ENCODE results near the gene MAP7D2. TPM values are rescaled to one million over a fixed set of nuclear protein-coding genes. Genes with fewer than 3 reads are reported as not detected.

The MAP7D2 gene
- total RNA-seq, 1 experiment from 2014 or later = 0.91 TPM

DNA sequence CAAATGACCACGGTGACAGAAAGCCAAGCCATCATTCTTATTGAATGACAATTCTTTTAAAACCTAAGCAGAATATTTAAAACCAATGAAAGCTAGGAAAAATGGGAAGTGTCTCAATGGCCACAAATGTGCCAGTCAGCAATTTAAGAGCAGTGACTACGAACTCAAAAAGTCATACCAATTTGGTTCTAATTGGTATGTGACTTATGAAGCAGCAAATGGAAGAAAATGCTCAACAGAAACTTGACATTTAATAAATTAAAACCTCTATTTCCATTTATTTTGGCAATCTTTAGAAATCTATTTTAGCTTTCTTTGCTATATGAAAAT lies 100.1 kb downstream of the MAP7D2 start:
- ATAC-seq (no peak), DNase-seq (no peak)
- no peak overlapping the region for H3K4me2 ChIP-seq (ENCODE audit: low read length)
- no peak overlapping the region for H2AFZ ChIP-seq (ENCODE audit: low read length)
- no peaks in the 10 kb centered on the region for H3K9me3 ChIP-seq (ENCODE audit: low read length)
- no peaks in the 10 kb centered on the region for H3K9me2 ChIP-seq (replicated peaks; ENCODE audit: low read length)
- no peaks in the 10 kb centered on the region for H3K36me3 ChIP-seq (ENCODE audit: low read depth, low read length)
- BruUV-seq (replicated peaks) = no TSS peak
- H3K9ac ChIP-seq (ENCODE audit: low read length) = no peak overlapping the region
- no peaks in the 10 kb centered on the region for H3K27me3 ChIP-seq (ENCODE audit: low read length)
- no peaks in the 10 kb centered on the region for H4K20me1 ChIP-seq (ENCODE audit: low read length)
- no peaks in the 10 kb centered on the region for H3K79me2 ChIP-seq (ENCODE audit: low read length)
- H3K4me1 ChIP-seq (ENCODE audit: insufficient read depth, low read length) = no peaks in the 10 kb centered on the region
- no peak for TF ChIP-seq EZH2 (IDR thresholded peaks at IDR 0.05; ENCODE audit: low read length, unreplicated experiment)
- H3K4me3 ChIP-seq (ENCODE audit: low read length) = no peak overlapping the region
- H3F3A ChIP-seq (ENCODE audit: low read length, unreplicated experiment) = no peaks in the 10 kb centered on the region
- CTCF ChIA-PET = no interaction called here
- POLR2A ChIA-PET (ENCODE audit: unreplicated experiment) = no interaction called here
- no peak overlapping the region for H3K27ac ChIP-seq (ENCODE audit: low read length)
- intact Hi-C loops (cut with micrococcal nuclease) = no loop called here

DNA sequence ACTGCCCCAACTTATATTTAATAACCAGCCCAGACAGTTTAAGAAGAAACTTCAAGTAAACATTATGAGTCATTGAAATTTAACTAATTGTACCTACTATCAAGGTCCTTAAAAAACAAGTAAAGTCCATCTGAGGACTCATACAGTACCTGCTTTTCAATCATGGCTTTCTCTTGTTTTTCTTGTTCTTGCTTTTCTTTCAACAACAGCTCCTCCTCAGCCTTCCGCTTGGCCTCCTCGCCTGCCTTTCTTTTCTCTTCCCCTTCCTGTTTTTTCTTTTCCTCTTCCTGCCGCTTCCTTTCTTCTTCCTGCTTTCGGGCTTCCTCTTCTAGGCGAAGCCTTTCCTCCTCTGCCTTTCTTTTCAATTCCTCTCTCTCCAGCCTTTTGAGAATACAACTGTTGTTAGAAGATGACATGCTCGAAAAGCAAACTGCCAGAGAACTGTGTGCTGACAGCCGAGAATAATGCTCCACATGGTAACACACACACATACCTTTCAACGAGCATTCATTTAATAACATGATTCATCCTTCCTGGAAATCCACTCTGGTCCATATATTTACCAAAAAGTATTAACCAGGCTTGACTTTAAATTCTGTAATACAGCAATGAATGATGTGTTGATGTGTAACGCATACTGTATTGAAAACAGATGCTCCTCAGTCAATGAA lies 100.6 kb downstream of the MAP7D2 start:
- H3K36me3 ChIP-seq (ENCODE audit: low read depth, low read length) = no peaks in the 10 kb centered on the region
- H3F3A ChIP-seq (ENCODE audit: low read length, unreplicated experiment) = no peaks in the 10 kb centered on the region
- H3K9ac ChIP-seq (ENCODE audit: low read length) = no peak overlapping the region
- intact Hi-C loops (cut with micrococcal nuclease) = no loop called here
- no peak overlapping the region for H2AFZ ChIP-seq (ENCODE audit: low read length)
- no peaks in the 10 kb centered on the region for H3K4me1 ChIP-seq (ENCODE audit: insufficient read depth, low read length)
- CTCF ChIA-PET = no interaction called here
- H3K27me3 ChIP-seq (ENCODE audit: low read length) = no peaks in the 10 kb centered on the region
- no peaks in the 10 kb centered on the region for H3K9me3 ChIP-seq (ENCODE audit: low read length)
- no peak overlapping the region for H3K4me2 ChIP-seq (ENCODE audit: low read length)
- TF ChIP-seq EZH2phosphoT487 (IDR thresholded peaks at IDR 0.05; ENCODE audit: borderline replicate concordance, low read length) (no peak), EZH2 (IDR thresholded peaks at IDR 0.05; ENCODE audit: low read length, unreplicated experiment) (no peak)
- TF ChIP-seq, protein P1, sequence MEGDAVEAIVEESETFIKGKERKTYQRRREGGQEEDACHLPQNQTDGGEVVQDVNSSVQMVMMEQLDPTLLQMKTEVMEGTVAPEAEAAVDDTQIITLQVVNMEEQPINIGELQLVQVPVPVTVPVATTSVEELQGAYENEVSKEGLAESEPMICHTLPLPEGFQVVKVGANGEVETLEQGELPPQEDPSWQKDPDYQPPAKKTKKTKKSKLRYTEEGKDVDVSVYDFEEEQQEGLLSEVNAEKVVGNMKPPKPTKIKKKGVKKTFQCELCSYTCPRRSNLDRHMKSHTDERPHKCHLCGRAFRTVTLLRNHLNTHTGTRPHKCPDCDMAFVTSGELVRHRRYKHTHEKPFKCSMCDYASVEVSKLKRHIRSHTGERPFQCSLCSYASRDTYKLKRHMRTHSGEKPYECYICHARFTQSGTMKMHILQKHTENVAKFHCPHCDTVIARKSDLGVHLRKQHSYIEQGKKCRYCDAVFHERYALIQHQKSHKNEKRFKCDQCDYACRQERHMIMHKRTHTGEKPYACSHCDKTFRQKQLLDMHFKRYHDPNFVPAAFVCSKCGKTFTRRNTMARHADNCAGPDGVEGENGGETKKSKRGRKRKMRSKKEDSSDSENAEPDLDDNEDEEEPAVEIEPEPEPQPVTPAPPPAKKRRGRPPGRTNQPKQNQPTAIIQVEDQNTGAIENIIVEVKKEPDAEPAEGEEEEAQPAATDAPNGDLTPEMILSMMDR (conservative IDR thresholded peaks at IDR 0.05; ENCODE audit: low read depth, low read length) = no peak
- DNase-seq (no peak), ATAC-seq (no peak)
- POLR2A ChIA-PET (ENCODE audit: unreplicated experiment) = no interaction called here
- no peaks in the 10 kb centered on the region for H4K20me1 ChIP-seq (ENCODE audit: low read length)
- H3K4me3 ChIP-seq (ENCODE audit: low read length) = no peak overlapping the region
- no peak overlapping the region for H3K27ac ChIP-seq (ENCODE audit: low read length)
- BruUV-seq (replicated peaks) = no TSS peak
- H3K9me2 ChIP-seq (replicated peaks; ENCODE audit: low read length) = no peaks in the 10 kb centered on the region
- H3K79me2 ChIP-seq (ENCODE audit: low read length) = no peaks in the 10 kb centered on the region

DNA sequence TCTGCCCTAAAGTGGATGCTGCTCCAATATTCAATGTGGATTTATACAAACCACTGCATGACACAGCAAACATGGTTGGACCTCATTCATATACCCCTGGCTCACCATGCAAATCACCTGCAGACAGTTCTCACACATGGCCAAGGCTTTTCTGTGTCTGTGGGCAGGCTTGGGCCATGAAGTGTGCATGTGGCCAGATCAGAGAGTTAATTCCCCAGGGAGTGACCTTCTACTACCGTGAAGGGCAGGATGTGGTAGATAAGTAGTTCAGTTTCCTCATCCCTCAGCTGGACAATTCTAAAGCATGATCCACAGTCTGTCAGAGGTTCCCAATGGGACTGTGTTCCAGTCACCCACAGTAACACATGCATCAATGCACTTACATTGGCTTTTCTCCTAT lies 101.3 kb downstream of the MAP7D2 start:
- Histone ChIP-seq H3K27ac (ENCODE audit: low read length) (no peak overlapping the region), H3K4me1 (ENCODE audit: insufficient read depth, low read length) (no peaks in the 10 kb centered on the region), H3K4me2 (ENCODE audit: low read length) (no peak overlapping the region), H3K4me3 (ENCODE audit: low read length) (no peak overlapping the region), H2AFZ (ENCODE audit: low read length) (no peak overlapping the region), H3F3A (ENCODE audit: low read length, unreplicated experiment) (no peaks in the 10 kb centered on the region), H3K9me3 (ENCODE audit: low read length) (no peaks in the 10 kb centered on the region), H4K20me1 (ENCODE audit: low read length) (no peaks in the 10 kb centered on the region), H3K9ac (ENCODE audit: low read length) (no peak overlapping the region), H3K9me2 (replicated peaks; ENCODE audit: low read length) (no peaks in the 10 kb centered on the region), H3K27me3 (ENCODE audit: low read length) (no peaks in the 10 kb centered on the region), H3K36me3 (ENCODE audit: low read depth, low read length) (no peaks in the 10 kb centered on the region), H3K79me2 (ENCODE audit: low read length) (no peaks in the 10 kb centered on the region)
- POLR2A ChIA-PET (ENCODE audit: unreplicated experiment) = no interaction called here
- intact Hi-C loops (cut with micrococcal nuclease) = no loop called here
- TF ChIP-seq EZH2 (IDR thresholded peaks at IDR 0.05; ENCODE audit: low read length, unreplicated experiment) = no peak
- DNase-seq (no peak), ATAC-seq (no peak)
- CTCF ChIA-PET = no interaction called here
- no TSS peak for BruUV-seq (replicated peaks)

DNA sequence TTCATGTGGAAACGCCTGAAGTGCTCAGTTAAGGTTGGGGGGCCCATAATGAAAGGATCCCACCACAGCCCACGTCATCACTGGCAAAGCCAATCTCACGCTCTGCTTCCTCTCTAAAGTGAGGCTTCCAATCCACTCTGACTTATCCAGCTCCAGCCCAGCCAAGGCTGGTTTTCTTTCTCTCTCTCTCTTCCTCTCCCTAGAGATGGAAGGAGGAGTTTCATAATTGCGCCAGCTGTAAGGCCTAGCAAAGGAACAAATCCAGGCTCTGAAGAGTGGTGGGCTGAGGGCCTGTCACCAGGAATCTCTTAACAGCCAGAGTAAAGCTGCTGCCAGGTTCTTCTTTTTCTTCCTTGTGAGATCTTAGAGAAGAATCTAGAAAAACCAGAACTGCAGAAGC lies 105.1 kb downstream of the MAP7D2 start:
- Histone ChIP-seq H3K79me2 (ENCODE audit: low read length) (no peaks in the 10 kb centered on the region), H3K27me3 (ENCODE audit: low read length) (no peaks in the 10 kb centered on the region), H3K9me2 (replicated peaks; ENCODE audit: low read length) (no peaks in the 10 kb centered on the region), H3K9me3 (ENCODE audit: low read length) (no peaks in the 10 kb centered on the region), H3K4me1 (ENCODE audit: insufficient read depth, low read length) (no peaks in the 10 kb centered on the region), H3K9ac (ENCODE audit: low read length) (no peak overlapping the region), H3K4me3 (ENCODE audit: low read length) (no peak overlapping the region), H3K36me3 (ENCODE audit: low read depth, low read length) (no peaks in the 10 kb centered on the region), H3K27ac (ENCODE audit: low read length) (no peak overlapping the region), H3K4me2 (ENCODE audit: low read length) (no peak overlapping the region), H2AFZ (ENCODE audit: low read length) (no peak overlapping the region), H4K20me1 (ENCODE audit: low read length) (no peaks in the 10 kb centered on the region), H3F3A (ENCODE audit: low read length, unreplicated experiment) (no peaks in the 10 kb centered on the region)
- ChIA-PET CTCF (no interaction called here), POLR2A (ENCODE audit: unreplicated experiment) (no interaction called here)
- no TSS peak for BruUV-seq (replicated peaks)
- intact Hi-C loops (cut with micrococcal nuclease) = no loop called here
- ATAC-seq = no peak
- no peak for TF ChIP-seq EZH2phosphoT487 (IDR thresholded peaks at IDR 0.05; ENCODE audit: borderline replicate concordance, low read length)
- TF ChIP-seq, protein P1 (conservative IDR thresholded peaks at IDR 0.05; ENCODE audit: low read depth, low read length) = no peak
- TF ChIP-seq EZH2 (IDR thresholded peaks at IDR 0.05; ENCODE audit: low read length, unreplicated experiment) = no peak
- DNase-seq = no peak
